Gastroesophageal sphincter (tissue), 3 donors: ENCODE measurements around the gene SLCO3A1.

ENCODE experiments used
- CTCF ChIP-seq, 4 experiments: fragments of 200-600 bp in 2 of 4; fragments of 450-650 bp in 2 of 4; sonication (generic) in 1 of 4; IDR thresholded peaks; one replicate each; pipeline ENCODE4 v1.5.1; 2017 to 2019; ENCODE audit warnings: antibody characterized with exemption in 4 of 4, mild to moderate bottlenecking in 2 of 4, moderate library complexity in 2 of 4
- POLR2A ChIP-seq, 2 donors: fragments of 450-650 bp; IDR thresholded peaks; one replicate each; pipeline ENCODE4 v1.6.1; 2017; ENCODE audit warnings: antibody characterized with exemption in 2 of 2, mild to moderate bottlenecking in 2 of 2, moderate library complexity in 1 of 2
- POLR2AphosphoS5 ChIP-seq: sonication (generic); formaldehyde crosslinking; IDR thresholded peaks from one replicate; pipeline ENCODE4 v1.6.1; 2017; ENCODE audit warnings: antibody characterized with exemption

- TF ChIP-seq CTCF (IDR thresholded peaks at IDR 0.05) (no peak), POLR2A (IDR thresholded peaks at IDR 0.05) (no peak), POLR2AphosphoS5 (no peak)
Measured at GRCh38 chr15:91939403-91939831, 85.9 kb downstream of the SLCO3A1 start.
